ENCODE results near the gene FHIT.
A peak's percentile ranks its signal among the peaks of the same experiment; 100 is the strongest.

FHIT gene

DNA sequence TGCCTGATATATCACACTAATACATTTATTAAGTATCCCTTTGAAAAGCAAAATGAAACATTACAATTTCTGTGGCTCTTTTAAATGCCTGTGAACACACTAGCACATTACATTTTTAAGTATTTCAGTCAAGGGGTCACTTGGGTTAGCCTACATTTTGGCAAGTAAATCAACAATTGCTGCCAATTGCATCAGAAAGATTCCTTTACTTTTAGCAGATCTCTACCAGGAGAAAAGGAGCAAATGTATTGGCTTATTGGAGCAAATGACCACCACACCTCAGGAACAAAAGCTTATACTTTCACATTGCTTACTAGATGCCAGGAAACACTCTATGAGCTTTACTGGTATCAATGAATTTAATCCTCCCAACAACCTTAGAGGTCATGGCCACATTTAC lies 947.1 kb downstream of the FHIT start:
- TF ChIP-seq Cebpa-rat (IDR thresholded peaks at IDR 0.05): no peak
- H3K9me3 ChIP-seq: peaks cover 6% of the 10 kb centered on the region; the same call in 1 of the 2 replicates
- no peak overlapping the region for H3K9ac ChIP-seq
- H3K4me2 ChIP-seq: no peak overlapping the region
- no peaks in the 10 kb centered on the region for H3K4me1 ChIP-seq
- no peak overlapping the region for H3K27ac ChIP-seq
- H3K4me3 ChIP-seq: no peak overlapping the region
- H3K27me3 ChIP-seq: no peaks in the 10 kb centered on the region
- no peaks in the 10 kb centered on the region for H4K20me1 ChIP-seq
- no peaks in the 10 kb centered on the region for H3K36me3 ChIP-seq

- H3K36me3 ChIP-seq: no peaks in the 10 kb centered on the region
- H3K27ac ChIP-seq: no peak overlapping the region
- H3K27me3 ChIP-seq: no peaks in the 10 kb centered on the region
- no peaks in the 10 kb centered on the region for H4K20me1 ChIP-seq
- no peak overlapping the region for H3K4me3 ChIP-seq
- H3K4me2 ChIP-seq: no peak overlapping the region
- H3K4me1 ChIP-seq: no peaks in the 10 kb centered on the region
- no peak for TF ChIP-seq Cebpa-rat (IDR thresholded peaks at IDR 0.05)
- no peak overlapping the region for H3K9ac ChIP-seq
- H3K9me3 ChIP-seq: peaks cover 7% of the 10 kb centered on the region; the same call in 1 of the 2 replicates
These were observed 948.1 kb downstream of the FHIT start for GRCh38 chr3:60303160-60303559.

GRCh38 chr3:60301142-60301541 lies 950.1 kb downstream of the FHIT start:
- H3K27me3 ChIP-seq: no peaks in the 10 kb centered on the region
- no peaks in the 10 kb centered on the region for H3K4me1 ChIP-seq
- no peak overlapping the region for H3K4me3 ChIP-seq
- peaks cover 15% of the 10 kb centered on the region for H3K9me3 ChIP-seq
- no peak overlapping the region for H3K4me2 ChIP-seq
- no peaks in the 10 kb centered on the region for H3K36me3 ChIP-seq
- H3K27ac ChIP-seq: no peak overlapping the region
- no peaks in the 10 kb centered on the region for H4K20me1 ChIP-seq
- TF ChIP-seq Cebpa-rat (IDR thresholded peaks at IDR 0.05): no peak
- no peak overlapping the region for H3K9ac ChIP-seq

GRCh38 chr3:60298141-60298540 lies 953.1 kb downstream of the FHIT start:
- TF ChIP-seq Cebpa-rat (IDR thresholded peaks at IDR 0.05): no peak
- no peaks in the 10 kb centered on the region for H3K36me3 ChIP-seq

GRCh38 chr3:60294181-60294580 lies 957.1 kb downstream of the FHIT start:
- TF ChIP-seq Cebpa-rat (IDR thresholded peaks at IDR 0.05): no peak
- H3K27me3 ChIP-seq: no peaks in the 10 kb centered on the region
- H3K36me3 ChIP-seq: no peaks in the 10 kb centered on the region
- no peak overlapping the region for H3K4me3 ChIP-seq
- H3K27ac ChIP-seq: peak overlapping the region; percentile 55; the same call in 1 of the 2 replicates
- peaks cover 17% of the 10 kb centered on the region for H3K9me3 ChIP-seq
- H3K9ac ChIP-seq: no peak overlapping the region
- peaks cover 54% of the 10 kb centered on the region for H3K4me1 ChIP-seq
- no peaks in the 10 kb centered on the region for H4K20me1 ChIP-seq
- H3K4me2 ChIP-seq: peak overlapping the region; percentile 60

More at GRCh38 chr3:60298141-60298540, 953.1 kb downstream of the FHIT start:
- H4K20me1 ChIP-seq: no peaks in the 10 kb centered on the region
- H3K4me3 ChIP-seq: no peak overlapping the region
- no peak overlapping the region for H3K9ac ChIP-seq
- H3K27me3 ChIP-seq: no peaks in the 10 kb centered on the region
- no peak overlapping the region for H3K4me2 ChIP-seq
- peaks cover 27% of the 10 kb centered on the region for H3K4me1 ChIP-seq
- H3K27ac ChIP-seq: no peak overlapping the region
- H3K9me3 ChIP-seq: peaks cover 23% of the 10 kb centered on the region

GRCh38 chr3:60291115-60291514 lies 960.1 kb downstream of the FHIT start:
- no peak overlapping the region for H3K27ac ChIP-seq
- peaks cover 54% of the 10 kb centered on the region for H3K4me1 ChIP-seq
- no peak overlapping the region for H3K9ac ChIP-seq
- H4K20me1 ChIP-seq: no peaks in the 10 kb centered on the region
- no peaks in the 10 kb centered on the region for H3K27me3 ChIP-seq
- H3K9me3 ChIP-seq: peaks cover 8% of the 10 kb centered on the region
- no peak overlapping the region; the same call in 1 of the 2 replicates for H3K4me2 ChIP-seq
- TF ChIP-seq Cebpa-rat (IDR thresholded peaks at IDR 0.05): no peak
- H3K4me3 ChIP-seq: no peak overlapping the region
- H3K36me3 ChIP-seq: no peaks in the 10 kb centered on the region

- Histone ChIP-seq H3K4me1 (peaks cover 46% of the 10 kb centered on the region), H3K9ac (no peak overlapping the region), H3K4me2 (no peak overlapping the region; the same call in 1 of the 2 replicates), H3K9me3 (no peaks in the 10 kb centered on the region; the same call in 1 of the 2 replicates), H4K20me1 (no peaks in the 10 kb centered on the region), H3K4me3 (no peak overlapping the region), H3K27me3 (no peaks in the 10 kb centered on the region), H3K27ac (no peak overlapping the region), H3K36me3 (no peaks in the 10 kb centered on the region)
- TF ChIP-seq Cebpa-rat (IDR thresholded peaks at IDR 0.05): no peak
These were observed 961.1 kb downstream of the FHIT start for GRCh38 chr3:60290122-60290492.

- Histone ChIP-seq H3K4me3 (no peak overlapping the region), H3K9ac (no peak overlapping the region), H3K9me3 (no peaks in the 10 kb centered on the region; the same call in 1 of the 2 replicates), H3K4me2 (no peak overlapping the region), H3K27ac (no peak overlapping the region), H3K36me3 (no peaks in the 10 kb centered on the region), H4K20me1 (no peaks in the 10 kb centered on the region), H3K27me3 (no peaks in the 10 kb centered on the region), H3K4me1 (peaks cover 41% of the 10 kb centered on the region)
- TF ChIP-seq Cebpa-rat (IDR thresholded peaks at IDR 0.05): no peak
These were observed 961.7 kb downstream of the FHIT start for GRCh38 chr3:60289341-60290121.

- Histone ChIP-seq H3K4me3 (no peak overlapping the region), H3K27me3 (no peaks in the 10 kb centered on the region), H3K4me1 (no peaks in the 10 kb centered on the region), H3K36me3 (no peaks in the 10 kb centered on the region), H3K27ac (no peak overlapping the region), H3K9ac (no peak overlapping the region), H3K9me3 (no peaks in the 10 kb centered on the region), H3K4me2 (no peak overlapping the region), H4K20me1 (no peaks in the 10 kb centered on the region)
- TF ChIP-seq Cebpa-rat (IDR thresholded peaks at IDR 0.05): no peak
These were observed 968.4 kb downstream of the FHIT start for GRCh38 chr3:60282866-60283265.

GRCh38 chr3:60281970-60282369 lies 969.3 kb downstream of the FHIT start:
- H3K4me1 ChIP-seq: no peaks in the 10 kb centered on the region

More at GRCh38 chr3:60281970-60282369, 969.3 kb downstream of the FHIT start:
- H3K27me3 ChIP-seq: no peaks in the 10 kb centered on the region
- peaks cover 6% of the 10 kb centered on the region; the same call in 1 of the 2 replicates for H3K9me3 ChIP-seq
- TF ChIP-seq Cebpa-rat (IDR thresholded peaks at IDR 0.05): no peak
- no peak overlapping the region for H3K9ac ChIP-seq
- no peak overlapping the region for H3K4me2 ChIP-seq
- H3K36me3 ChIP-seq: no peaks in the 10 kb centered on the region
- no peak overlapping the region for H3K27ac ChIP-seq
- H3K4me3 ChIP-seq: no peak overlapping the region
- no peaks in the 10 kb centered on the region for H4K20me1 ChIP-seq

Data from BLaER1 (cell line).